H9 (cell line): Measurements from ENCODE around the gene SNRPD1. TPM values are rescaled to one million over a fixed set of nuclear protein-coding genes. Genes with fewer than 3 reads are reported as not detected.

Experiments used
- DNase-seq: peaks from one replicate; pipeline ENCODE4 v3.0.0-alpha.2; 2017
- H2AFZ ChIP-seq: one replicate; pipeline ENCODE4 v1.6.1; 2013; ENCODE audit warnings: mild to moderate bottlenecking, low read length, control low read depth, moderate library complexity
- H2AK5ac ChIP-seq: 2 replicates; pipeline ENCODE4 v1.6.1; 2013; ENCODE audit warnings: low read length, control low read depth, mixed read lengths; ENCODE audit not compliant: insufficient read length
- H2BK120ac ChIP-seq: one replicate; pipeline ENCODE4 v1.6.1; 2013; ENCODE audit warnings: low read depth, mild to moderate bottlenecking, low read length, control low read depth, inconsistent platforms; ENCODE audit not compliant: poor library complexity, severe bottlenecking
- H2BK12ac ChIP-seq: 2 replicates; pipeline ENCODE4 v1.6.1; 2013; ENCODE audit warnings: low read length, control low read depth, mixed read lengths, low read depth; ENCODE audit not compliant: insufficient read length
- H2BK15ac ChIP-seq: 2 replicates; pipeline ENCODE4 v1.6.1; 2013; ENCODE audit warnings: low read depth, low read length, control low read depth
- H2BK20ac ChIP-seq: one replicate; pipeline ENCODE4 v1.6.1; 2013; ENCODE audit warnings: low read depth, mild to moderate bottlenecking, low read length, control low read depth, inconsistent platforms; ENCODE audit not compliant: poor library complexity, severe bottlenecking
- H2BK5ac ChIP-seq: 2 replicates; pipeline ENCODE4 v1.6.1; 2013; ENCODE audit warnings: low read length, control low read depth, mixed read lengths; ENCODE audit not compliant: insufficient read length
- H3K14ac ChIP-seq: 2 replicates; pipeline ENCODE4 v1.6.1; 2013; ENCODE audit warnings: low read length, control low read depth; ENCODE audit not compliant: insufficient read depth
- H3K18ac ChIP-seq: 2 replicates; pipeline ENCODE4 v1.6.1; 2013; ENCODE audit warnings: low read depth, mild to moderate bottlenecking, mixed read lengths, low read length, control low read depth; ENCODE audit not compliant: insufficient read length
- H3K23ac ChIP-seq: 2 replicates; pipeline ENCODE4 v1.6.1; 2013; ENCODE audit warnings: low read length, control low read depth, mixed read lengths, low read depth; ENCODE audit not compliant: insufficient read length
- H3K23me2 ChIP-seq: 2 replicates; pipeline ENCODE4 v1.6.1; 2013; ENCODE audit warnings: low read depth, mild to moderate bottlenecking, mixed read lengths, low read length, control low read depth; ENCODE audit not compliant: insufficient read length, poor library complexity, severe bottlenecking
- H3K27ac ChIP-seq: 2 replicates; pipeline ENCODE4 v1.5.1; 2013; ENCODE audit warnings: low read length, control low read depth, mixed read lengths, low read depth; ENCODE audit not compliant: insufficient read length
- H3K27me3 ChIP-seq: 2 replicates; pipeline ENCODE4 v1.6.1; 2013; ENCODE audit warnings: low read length, control low read depth, inconsistent platforms; ENCODE audit not compliant: insufficient read depth
- H3K4ac ChIP-seq: 2 replicates; pipeline ENCODE4 v1.6.1; 2013; ENCODE audit warnings: low read depth, mild to moderate bottlenecking, control low read depth, inconsistent platforms, low read length, moderate library complexity
- H3K4me1 ChIP-seq: 2 replicates; pipeline ENCODE4 v1.6.1; 2013; ENCODE audit warnings: low read length, control low read depth, inconsistent platforms; ENCODE audit not compliant: insufficient read depth
- H3K4me2 ChIP-seq: 2 replicates; pipeline ENCODE4 v1.6.1; 2013; ENCODE audit warnings: low read length, control low read depth, mixed read lengths; ENCODE audit not compliant: insufficient read length, insufficient read depth
- H3K56ac ChIP-seq: 2 replicates; pipeline ENCODE4 v1.6.1; 2013; ENCODE audit warnings: low read depth, mild to moderate bottlenecking, mixed read lengths, low read length, control low read depth; ENCODE audit not compliant: insufficient read length
- H3K79me1 ChIP-seq: 2 replicates; pipeline ENCODE4 v1.6.1; 2013; ENCODE audit warnings: low read depth, mild to moderate bottlenecking, moderate library complexity, low read length, control low read depth, inconsistent platforms; ENCODE audit not compliant: insufficient read depth, poor library complexity, severe bottlenecking
- H3K79me2 ChIP-seq: 2 replicates; pipeline ENCODE4 v1.6.1; 2013; ENCODE audit warnings: low read length, control low read depth, inconsistent platforms; ENCODE audit not compliant: insufficient read depth
- H3K9ac ChIP-seq: 2 replicates; pipeline ENCODE4 v1.6.1; 2013; ENCODE audit warnings: low read length, control low read depth, mixed read lengths; ENCODE audit not compliant: insufficient read length; ENCODE audit errors: extremely low read depth
- H3K9me3 ChIP-seq: one replicate; pipeline ENCODE4 v1.6.1; 2013; ENCODE audit warnings: low read depth, low read length, inconsistent platforms; ENCODE audit not compliant: control insufficient read depth
- H3T11ph ChIP-seq: one replicate; pipeline ENCODE4 v1.6.1; 2013; ENCODE audit warnings: mild to moderate bottlenecking, low read length, control low read depth, inconsistent platforms
- H4K20me1 ChIP-seq: one replicate; pipeline ENCODE4 v1.6.1; 2013; ENCODE audit not compliant: control insufficient read depth, insufficient read length, insufficient read depth
- H4K5ac ChIP-seq: 2 replicates; pipeline ENCODE4 v1.6.1; 2013; ENCODE audit warnings: low read depth, mild to moderate bottlenecking, mixed read lengths, low read length, control low read depth; ENCODE audit not compliant: insufficient read length
- H4K8ac ChIP-seq: replicated peaks from 2 replicates; pipeline ENCODE4 v1.6.1; 2013; ENCODE audit warnings: low read length, control low read depth, mixed read lengths, low read depth; ENCODE audit not compliant: insufficient read length
- H4K91ac ChIP-seq: 2 replicates; pipeline ENCODE4 v1.6.1; 2013; ENCODE audit warnings: low read depth, mild to moderate bottlenecking, moderate library complexity, mixed read lengths, low read length, control low read depth; ENCODE audit not compliant: insufficient read length
- H3K27ac Mint-ChIP-seq, 3 experiments: 2 replicates in 2 of 3; 3 replicates in 1 of 3; pipeline ENCODE4 v1.8.0; 2020 to 2021; ENCODE audit warnings: mixed read lengths in 3 of 3, mild to moderate bottlenecking in 1 of 3, moderate library complexity in 1 of 3
- H3K27me3 Mint-ChIP-seq: 2 replicates; pipeline ENCODE4 v1.8.0; 2021; ENCODE audit warnings: low read depth, mild to moderate bottlenecking, moderate library complexity, mixed read lengths
- H3K36me3 Mint-ChIP-seq, 3 experiments: 2 replicates in 2 of 3; 3 replicates in 1 of 3; pipeline ENCODE4 v1.8.0; 2020 to 2021; ENCODE audit warnings: low read depth in 3 of 3, mixed read lengths in 3 of 3; ENCODE audit not compliant: insufficient read depth in 1 of 3
- H3K4me1 Mint-ChIP-seq, 2 experiments: 2 replicates each; pipeline ENCODE4 v1.8.0; 2020; ENCODE audit warnings: mixed read lengths in 2 of 2
- H3K4me3 Mint-ChIP-seq, 2 experiments: 2 replicates in 1 of 2; 3 replicates in 1 of 2; pipeline ENCODE4 v1.8.0; 2020 to 2021; ENCODE audit warnings: mild to moderate bottlenecking in 2 of 2, mixed read lengths in 2 of 2, moderate library complexity in 1 of 2
- H3K9me3 Mint-ChIP-seq, 2 experiments: 2 replicates in 1 of 2; 3 replicates in 1 of 2; pipeline ENCODE4 v1.8.0; 2020; ENCODE audit warnings: mild to moderate bottlenecking in 2 of 2, mixed read lengths in 2 of 2, moderate library complexity in 1 of 2
- CTCF ChIP-seq: fragments of 200-600 bp; sonication (generic); conservative IDR thresholded peaks from 3 replicates; pipeline ENCODE4 v1.8.0; 2021; ENCODE audit warnings: antibody characterized with exemption, mild to moderate bottlenecking
- WGBS: extraction: QIAGEN DNeasy Blood & Tissue Kit; methylation state at CpG from one replicate; pipeline ENCODE4 v1.1.7; 2013; ENCODE audit warnings: missing lambda C conversion rate, low lambda C conversion rate, mixed read lengths; ENCODE audit not compliant: insufficient read length; ENCODE audit errors: extremely low coverage; 5-methylcytosine and 5-hydroxymethylcytosine counted together
- total RNA-seq: library from RNA; stranded (reverse); gene quantifications from 2 replicates; pipeline ENCODE4 v1.2.1, GENCODE V29; 2021

The SNRPD1 gene
- total RNA-seq, 1 experiment from 2014 or later, result 178 TPM

GRCh38 chr18:21652073-21652472 lies 40.0 kb downstream of the SNRPD1 start:
- H3K27ac Mint-ChIP-seq, result no peak overlapping the region
- H3K23ac ChIP-seq, result no peak overlapping the region
- H2BK12ac ChIP-seq, result no peak overlapping the region
- H3K27me3 ChIP-seq, result no peaks in the 10 kb centered on the region
- DNase-seq, result no peak
- no CpG with 5 or more reads among the region's 4 CpGs for WGBS
- H3K4me3 Mint-ChIP-seq, result no peak overlapping the region
- H3K4ac ChIP-seq, result no peak overlapping the region
- H3K4me2 ChIP-seq, result no peak overlapping the region
- H4K5ac ChIP-seq, result no peak overlapping the region
- H3K27ac ChIP-seq, result no peak overlapping the region
- no peaks in the 10 kb centered on the region for H3K9me3 ChIP-seq
- H4K8ac ChIP-seq, result no peak overlapping the region
- H2BK15ac ChIP-seq, result no peak overlapping the region
- H2BK120ac ChIP-seq, result no peak overlapping the region
- no peaks in the 10 kb centered on the region for H3K4me1 ChIP-seq
- H3K4me1 Mint-ChIP-seq, result no peaks in the 10 kb centered on the region
- no peaks in the 10 kb centered on the region for H3K79me1 ChIP-seq
- H2BK20ac ChIP-seq, result no peak overlapping the region
- H3K27me3 Mint-ChIP-seq, result no peaks in the 10 kb centered on the region
- H3K56ac ChIP-seq, result no peak overlapping the region
- H2AK5ac ChIP-seq, result no peak overlapping the region
- H3K23me2 ChIP-seq, result no peaks in the 10 kb centered on the region
- H3K9ac ChIP-seq, result no peak overlapping the region
- no peak overlapping the region for H3K14ac ChIP-seq
- TF ChIP-seq CTCF, result no peak
- no peak overlapping the region for H4K91ac ChIP-seq
- no peaks in the 10 kb centered on the region for H3K79me2 ChIP-seq
- peaks cover 3 to 6% (median 6%) of the 10 kb centered on the region in 3 experiments; a peak in 6 of 7 replicates for H3K36me3 Mint-ChIP-seq
- no peak overlapping the region for H3T11ph ChIP-seq
- H2AFZ ChIP-seq, result no peak overlapping the region
- no peak overlapping the region for H3K18ac ChIP-seq
- peaks cover 0 to 4% of the 10 kb centered on the region in 2 experiments; a peak in 1 of 5 replicates for H3K9me3 Mint-ChIP-seq
- H2BK5ac ChIP-seq, result no peak overlapping the region
- H4K20me1 ChIP-seq, result no peaks in the 10 kb centered on the region
